H9 (cell line): ENCODE measurements around the gene WNT4. TPM values are rescaled to one million over a fixed set of nuclear protein-coding genes. Genes with fewer than 3 reads are reported as not detected.

Experiments used
- DNase-seq: peaks from one replicate; pipeline ENCODE4 v3.0.0-alpha.2; 2017
- H2AFZ ChIP-seq: one replicate; pipeline ENCODE4 v1.6.1; 2013; ENCODE audit warnings: mild to moderate bottlenecking, low read length, control low read depth, moderate library complexity
- H2AK5ac ChIP-seq: 2 replicates; pipeline ENCODE4 v1.6.1; 2013; ENCODE audit warnings: low read length, control low read depth, mixed read lengths; ENCODE audit not compliant: insufficient read length
- H2BK120ac ChIP-seq: one replicate; pipeline ENCODE4 v1.6.1; 2013; ENCODE audit warnings: low read depth, mild to moderate bottlenecking, low read length, control low read depth, inconsistent platforms; ENCODE audit not compliant: poor library complexity, severe bottlenecking
- H2BK12ac ChIP-seq: 2 replicates; pipeline ENCODE4 v1.6.1; 2013; ENCODE audit warnings: low read length, control low read depth, mixed read lengths, low read depth; ENCODE audit not compliant: insufficient read length
- H2BK15ac ChIP-seq: 2 replicates; pipeline ENCODE4 v1.6.1; 2013; ENCODE audit warnings: low read depth, low read length, control low read depth
- H2BK20ac ChIP-seq: one replicate; pipeline ENCODE4 v1.6.1; 2013; ENCODE audit warnings: low read depth, mild to moderate bottlenecking, low read length, control low read depth, inconsistent platforms; ENCODE audit not compliant: poor library complexity, severe bottlenecking
- H2BK5ac ChIP-seq: 2 replicates; pipeline ENCODE4 v1.6.1; 2013; ENCODE audit warnings: low read length, control low read depth, mixed read lengths; ENCODE audit not compliant: insufficient read length
- H3K14ac ChIP-seq: 2 replicates; pipeline ENCODE4 v1.6.1; 2013; ENCODE audit warnings: low read length, control low read depth; ENCODE audit not compliant: insufficient read depth
- H3K18ac ChIP-seq: 2 replicates; pipeline ENCODE4 v1.6.1; 2013; ENCODE audit warnings: low read depth, mild to moderate bottlenecking, mixed read lengths, low read length, control low read depth; ENCODE audit not compliant: insufficient read length
- H3K23ac ChIP-seq: 2 replicates; pipeline ENCODE4 v1.6.1; 2013; ENCODE audit warnings: low read length, control low read depth, mixed read lengths, low read depth; ENCODE audit not compliant: insufficient read length
- H3K23me2 ChIP-seq: 2 replicates; pipeline ENCODE4 v1.6.1; 2013; ENCODE audit warnings: low read depth, mild to moderate bottlenecking, mixed read lengths, low read length, control low read depth; ENCODE audit not compliant: insufficient read length, poor library complexity, severe bottlenecking
- H3K27ac ChIP-seq: 2 replicates; pipeline ENCODE4 v1.5.1; 2013; ENCODE audit warnings: low read length, control low read depth, mixed read lengths, low read depth; ENCODE audit not compliant: insufficient read length
- H3K27me3 ChIP-seq: 2 replicates; pipeline ENCODE4 v1.6.1; 2013; ENCODE audit warnings: low read length, control low read depth, inconsistent platforms; ENCODE audit not compliant: insufficient read depth
- H3K4ac ChIP-seq: 2 replicates; pipeline ENCODE4 v1.6.1; 2013; ENCODE audit warnings: low read depth, mild to moderate bottlenecking, control low read depth, inconsistent platforms, low read length, moderate library complexity
- H3K4me1 ChIP-seq: 2 replicates; pipeline ENCODE4 v1.6.1; 2013; ENCODE audit warnings: low read length, control low read depth, inconsistent platforms; ENCODE audit not compliant: insufficient read depth
- H3K4me2 ChIP-seq: 2 replicates; pipeline ENCODE4 v1.6.1; 2013; ENCODE audit warnings: low read length, control low read depth, mixed read lengths; ENCODE audit not compliant: insufficient read length, insufficient read depth
- H3K56ac ChIP-seq: 2 replicates; pipeline ENCODE4 v1.6.1; 2013; ENCODE audit warnings: low read depth, mild to moderate bottlenecking, mixed read lengths, low read length, control low read depth; ENCODE audit not compliant: insufficient read length
- H3K79me1 ChIP-seq: 2 replicates; pipeline ENCODE4 v1.6.1; 2013; ENCODE audit warnings: low read depth, mild to moderate bottlenecking, moderate library complexity, low read length, control low read depth, inconsistent platforms; ENCODE audit not compliant: insufficient read depth, poor library complexity, severe bottlenecking
- H3K79me2 ChIP-seq: 2 replicates; pipeline ENCODE4 v1.6.1; 2013; ENCODE audit warnings: low read length, control low read depth, inconsistent platforms; ENCODE audit not compliant: insufficient read depth
- H3K9ac ChIP-seq: 2 replicates; pipeline ENCODE4 v1.6.1; 2013; ENCODE audit warnings: low read length, control low read depth, mixed read lengths; ENCODE audit not compliant: insufficient read length; ENCODE audit errors: extremely low read depth
- H3K9me3 ChIP-seq: one replicate; pipeline ENCODE4 v1.6.1; 2013; ENCODE audit warnings: low read depth, low read length, inconsistent platforms; ENCODE audit not compliant: control insufficient read depth
- H3T11ph ChIP-seq: one replicate; pipeline ENCODE4 v1.6.1; 2013; ENCODE audit warnings: mild to moderate bottlenecking, low read length, control low read depth, inconsistent platforms
- H4K20me1 ChIP-seq: one replicate; pipeline ENCODE4 v1.6.1; 2013; ENCODE audit not compliant: control insufficient read depth, insufficient read length, insufficient read depth
- H4K5ac ChIP-seq: 2 replicates; pipeline ENCODE4 v1.6.1; 2013; ENCODE audit warnings: low read depth, mild to moderate bottlenecking, mixed read lengths, low read length, control low read depth; ENCODE audit not compliant: insufficient read length
- H4K8ac ChIP-seq: replicated peaks from 2 replicates; pipeline ENCODE4 v1.6.1; 2013; ENCODE audit warnings: low read length, control low read depth, mixed read lengths, low read depth; ENCODE audit not compliant: insufficient read length
- H4K91ac ChIP-seq: 2 replicates; pipeline ENCODE4 v1.6.1; 2013; ENCODE audit warnings: low read depth, mild to moderate bottlenecking, moderate library complexity, mixed read lengths, low read length, control low read depth; ENCODE audit not compliant: insufficient read length
- H3K27ac Mint-ChIP-seq, 3 experiments: 2 replicates in 2 of 3; 3 replicates in 1 of 3; pipeline ENCODE4 v1.8.0; 2020 to 2021; ENCODE audit warnings: mixed read lengths in 3 of 3, mild to moderate bottlenecking in 1 of 3, moderate library complexity in 1 of 3
- H3K27me3 Mint-ChIP-seq: 2 replicates; pipeline ENCODE4 v1.8.0; 2021; ENCODE audit warnings: low read depth, mild to moderate bottlenecking, moderate library complexity, mixed read lengths
- H3K36me3 Mint-ChIP-seq, 3 experiments: 2 replicates in 2 of 3; 3 replicates in 1 of 3; pipeline ENCODE4 v1.8.0; 2020 to 2021; ENCODE audit warnings: low read depth in 3 of 3, mixed read lengths in 3 of 3; ENCODE audit not compliant: insufficient read depth in 1 of 3
- H3K4me1 Mint-ChIP-seq, 2 experiments: 2 replicates each; pipeline ENCODE4 v1.8.0; 2020; ENCODE audit warnings: mixed read lengths in 2 of 2
- H3K4me3 Mint-ChIP-seq, 2 experiments: 2 replicates in 1 of 2; 3 replicates in 1 of 2; pipeline ENCODE4 v1.8.0; 2020 to 2021; ENCODE audit warnings: mild to moderate bottlenecking in 2 of 2, mixed read lengths in 2 of 2, moderate library complexity in 1 of 2
- H3K9me3 Mint-ChIP-seq, 2 experiments: 2 replicates in 1 of 2; 3 replicates in 1 of 2; pipeline ENCODE4 v1.8.0; 2020; ENCODE audit warnings: mild to moderate bottlenecking in 2 of 2, mixed read lengths in 2 of 2, moderate library complexity in 1 of 2
- CTCF ChIP-seq: fragments of 200-600 bp; sonication (generic); conservative IDR thresholded peaks from 3 replicates; pipeline ENCODE4 v1.8.0; 2021; ENCODE audit warnings: antibody characterized with exemption, mild to moderate bottlenecking
- WGBS: extraction: QIAGEN DNeasy Blood & Tissue Kit; methylation state at CpG from one replicate; pipeline ENCODE4 v1.1.7; 2013; ENCODE audit warnings: missing lambda C conversion rate, low lambda C conversion rate, mixed read lengths; ENCODE audit not compliant: insufficient read length; ENCODE audit errors: extremely low coverage; 5-methylcytosine and 5-hydroxymethylcytosine counted together
- total RNA-seq: library from RNA; stranded (reverse); gene quantifications from 2 replicates; pipeline ENCODE4 v1.2.1, GENCODE V29; 2021

The WNT4 gene
- total RNA-seq, 1 experiment from 2014 or later: 1.4 TPM

GRCh38 chr1:22158654-22159053, 15.8 kb upstream of the WNT4 start:
- Histone ChIP-seq H4K91ac (no peak overlapping the region), H2BK12ac (no peak overlapping the region), H2BK15ac (no peak overlapping the region), H2BK5ac (no peak overlapping the region), H3K18ac (no peak overlapping the region), H3K27me3 (no peaks in the 10 kb centered on the region), H3K4me2 (no peak overlapping the region), H3K56ac (no peak overlapping the region), H3K27ac (no peak overlapping the region), H2BK120ac (no peak overlapping the region), H3K79me2 (no peaks in the 10 kb centered on the region), H3K23me2 (no peaks in the 10 kb centered on the region), H2AK5ac (no peak overlapping the region), H4K5ac (no peak overlapping the region), H4K20me1 (no peaks in the 10 kb centered on the region), H3K79me1 (no peaks in the 10 kb centered on the region), H3T11ph (no peak overlapping the region), H3K14ac (no peak overlapping the region), H3K9me3 (no peaks in the 10 kb centered on the region), H3K4ac (no peak overlapping the region), H2AFZ (no peak overlapping the region), H2BK20ac (no peak overlapping the region), H3K9ac (no peak overlapping the region), H3K23ac (no peak overlapping the region), H3K4me1 (no peaks in the 10 kb centered on the region), H4K8ac (no peak overlapping the region)
- Mint-ChIP-seq H3K4me1 (peaks cover 2 to 6% of the 10 kb centered on the region in 2 experiments; a peak in 2 of 4 replicates), H3K36me3 (no peaks in the 10 kb centered on the region), H3K9me3 (no peaks in the 10 kb centered on the region; a peak in 1 of 5 replicates), H3K27ac (no peak overlapping the region), H3K4me3 (no peak overlapping the region), H3K27me3 (no peaks in the 10 kb centered on the region; the same call in 1 of the 2 replicates)
- DNase-seq: no peak
- WGBS: no CpG with 5 or more reads among the region's 4 CpGs
- no peak for TF ChIP-seq CTCF
